Activated T-cell treated with anti-CD3 and anti-CD28 coated beads for 48 hours (primary cell): Measurements from ENCODE around the gene COX6A1.

Experiments
- DNase-seq: peaks from one replicate; pipeline ENCODE4 v3.0.0-alpha.2; 2020; ENCODE audit warnings: low read depth

Gene COX6A1

DNA sequence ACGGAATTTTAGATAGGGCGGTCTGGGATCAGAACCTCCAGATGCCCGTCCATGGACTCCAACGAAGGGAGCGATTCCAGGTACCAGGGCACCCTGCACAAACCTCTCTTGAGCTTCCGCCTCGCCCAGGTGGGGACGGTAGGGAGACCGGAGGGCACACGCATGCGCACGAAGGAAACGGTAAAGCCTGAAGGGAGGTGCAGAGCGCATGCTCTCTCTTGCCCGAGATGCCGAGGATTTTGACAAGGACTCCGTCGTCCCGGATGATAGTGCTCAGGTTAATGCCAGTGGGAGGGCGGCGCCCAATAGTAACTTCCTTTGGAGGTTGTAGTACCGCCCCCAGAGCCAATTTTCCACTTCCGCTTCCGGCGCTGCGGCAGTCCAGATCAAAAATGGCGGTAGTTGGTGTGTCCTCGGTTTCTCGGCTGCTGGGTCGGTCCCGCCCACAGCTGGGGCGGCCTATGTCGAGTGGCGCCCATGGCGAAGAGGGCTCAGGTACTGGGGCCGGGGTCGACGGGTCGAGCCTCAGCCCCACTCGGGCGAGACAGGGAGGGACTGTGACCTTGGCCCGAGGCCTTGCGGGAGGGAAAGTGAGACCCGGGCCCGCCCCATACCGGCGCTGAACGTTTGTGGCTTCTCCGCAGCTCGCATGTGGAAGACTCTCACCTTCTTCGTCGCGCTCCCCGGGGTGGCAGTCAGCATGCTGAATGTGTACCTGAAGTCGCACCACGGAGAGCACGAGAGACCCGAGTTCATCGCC is at the start of gene COX6A1:
Gene COX6A1, plus strand, starts transcription at position 379 of the 760 bp plus-strand sequence. Its CDS starts 14 bp downstream, at position 393.
- DNase-seq: peak; percentile 96

DNA sequence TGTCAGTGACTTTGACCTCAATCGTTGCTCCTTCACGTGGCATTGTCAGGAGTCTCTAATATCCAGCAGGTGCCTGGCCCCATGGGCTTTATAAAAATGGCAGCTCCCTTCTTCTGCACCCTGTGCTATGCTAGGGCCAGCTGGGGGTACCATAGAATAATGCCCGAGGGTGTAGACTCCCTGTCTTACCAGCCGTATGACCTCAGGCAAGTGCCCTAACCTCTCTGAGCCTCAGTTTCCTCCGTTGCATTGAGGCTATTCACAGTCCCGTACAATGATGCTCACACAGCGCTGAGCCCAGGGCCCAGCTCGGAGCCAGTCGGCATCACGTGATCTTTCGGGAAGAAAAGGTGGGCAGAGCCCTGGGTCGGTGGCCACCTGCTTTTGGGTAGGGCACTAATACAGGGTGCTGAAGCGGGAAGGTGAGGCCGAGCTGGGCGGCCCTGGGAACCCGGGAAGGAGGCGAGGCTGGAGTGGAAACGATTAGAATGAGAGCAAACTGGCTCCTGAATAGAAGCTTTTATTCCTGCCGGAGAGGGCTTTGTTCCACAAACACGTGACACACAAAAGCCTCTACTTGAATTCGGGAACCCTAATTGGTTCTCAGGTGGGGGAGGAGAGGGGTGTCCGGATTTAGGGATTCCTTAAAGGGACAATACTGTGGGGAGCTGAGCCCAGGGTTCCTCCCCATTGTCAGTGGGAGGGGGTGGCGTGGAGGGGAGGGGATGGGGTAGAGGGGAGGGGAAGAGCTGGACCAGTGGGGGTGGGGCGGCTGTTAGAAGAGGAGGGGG is 49.0 kb upstream of the COX6A1 start:
- DNase-seq: no peak

DNA sequence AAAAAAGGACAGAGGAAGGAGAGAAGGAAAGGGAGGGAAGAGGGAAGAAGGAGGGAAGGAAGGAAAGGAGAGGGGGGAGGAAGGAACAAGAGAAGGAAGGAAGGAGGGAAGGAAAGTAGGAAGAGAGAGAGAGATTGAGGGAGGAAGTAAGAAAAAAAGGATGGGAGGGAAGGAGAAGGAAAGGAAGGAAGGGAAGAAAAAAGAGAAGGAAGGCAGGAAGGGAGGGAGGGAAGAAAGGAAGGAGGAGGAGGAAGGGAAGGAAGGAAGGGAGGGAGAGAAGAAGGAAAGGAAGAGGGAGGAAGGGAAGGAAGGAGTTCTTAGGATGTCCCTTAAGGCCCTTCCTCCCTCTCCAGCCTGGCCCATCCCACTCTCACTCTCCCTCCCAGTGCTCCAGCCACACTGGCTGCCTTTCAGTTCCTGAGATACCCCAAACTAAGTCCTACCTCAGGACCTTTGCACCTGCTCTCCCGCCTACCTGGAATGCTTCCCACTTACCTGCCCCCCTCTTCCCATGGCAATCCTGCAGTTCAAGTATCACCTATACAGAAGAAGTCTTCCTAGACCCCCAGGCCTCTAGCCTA is 47.3 kb upstream of the COX6A1 start:
- DNase-seq: no peak

DNA sequence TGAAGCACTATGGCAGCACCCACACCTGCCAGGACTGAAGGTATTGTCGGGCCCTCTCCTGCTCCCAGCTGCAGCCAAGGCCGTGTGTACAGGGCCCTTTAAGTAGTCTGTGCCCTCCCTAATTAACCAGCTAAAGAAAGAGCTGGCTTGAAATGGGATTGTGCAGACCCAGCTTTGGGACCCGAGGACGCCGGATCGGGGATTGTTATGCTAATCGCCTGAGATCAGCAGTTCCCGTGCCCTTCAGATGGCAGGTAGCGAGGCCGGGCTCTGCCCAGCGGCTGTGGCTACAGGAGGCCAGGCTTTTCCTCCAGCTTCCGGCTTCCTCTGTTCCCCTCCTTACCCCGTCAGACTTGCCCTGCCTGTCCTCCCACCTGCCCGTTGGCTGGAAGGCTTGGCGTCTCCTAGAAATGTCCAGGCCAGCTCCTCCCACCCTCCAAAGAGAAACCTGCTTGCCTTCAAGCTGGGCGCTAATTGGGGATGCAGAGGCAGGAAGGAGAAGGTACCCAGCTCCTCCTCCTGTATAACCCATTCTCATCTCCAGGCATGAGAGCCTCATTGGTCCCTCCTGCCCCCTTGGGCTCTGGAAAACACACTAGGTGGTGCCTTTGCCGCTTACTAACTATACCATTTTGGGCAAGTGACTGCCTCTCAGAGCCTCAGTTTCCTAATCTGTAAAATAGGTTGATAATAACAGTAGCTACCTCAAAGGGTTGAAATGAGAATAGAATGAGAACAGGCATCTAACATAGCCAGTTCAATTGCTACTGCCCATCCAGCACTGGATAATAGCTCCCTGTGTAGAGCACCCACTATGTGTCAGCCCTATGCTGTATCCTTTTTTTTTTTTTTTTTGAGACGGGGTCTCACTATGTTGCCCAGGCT is 43.2 kb upstream of the COX6A1 start:
- DNase-seq: no peak

GRCh38 chr12:120397824-120398540 is 39.9 kb upstream of the COX6A1 start:
- no peak for DNase-seq

GRCh38 chr12:120399531-120399930 is 38.4 kb upstream of the COX6A1 start:
- DNase-seq: peak; percentile 2

DNA sequence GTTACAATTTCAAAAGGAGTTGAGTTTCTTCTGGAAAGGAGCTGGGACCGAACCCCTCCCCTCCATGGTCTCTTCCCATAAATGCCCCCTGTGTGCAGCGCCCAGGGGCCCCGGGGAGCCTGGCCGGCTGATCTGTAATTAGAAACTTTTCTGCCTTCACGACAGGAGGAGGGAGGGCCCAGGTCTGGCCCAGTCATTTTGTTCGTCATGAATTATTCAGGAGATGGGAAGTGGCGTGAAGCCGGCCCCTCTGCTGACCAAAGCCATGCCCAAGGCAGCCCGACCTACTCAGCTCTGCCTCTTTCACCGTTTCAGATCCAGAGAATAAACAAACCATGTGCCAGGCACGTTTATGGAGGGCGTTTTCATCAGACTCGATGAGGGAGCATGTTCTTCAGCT is 35.7 kb upstream of the COX6A1 start:
- no peak for DNase-seq

DNA sequence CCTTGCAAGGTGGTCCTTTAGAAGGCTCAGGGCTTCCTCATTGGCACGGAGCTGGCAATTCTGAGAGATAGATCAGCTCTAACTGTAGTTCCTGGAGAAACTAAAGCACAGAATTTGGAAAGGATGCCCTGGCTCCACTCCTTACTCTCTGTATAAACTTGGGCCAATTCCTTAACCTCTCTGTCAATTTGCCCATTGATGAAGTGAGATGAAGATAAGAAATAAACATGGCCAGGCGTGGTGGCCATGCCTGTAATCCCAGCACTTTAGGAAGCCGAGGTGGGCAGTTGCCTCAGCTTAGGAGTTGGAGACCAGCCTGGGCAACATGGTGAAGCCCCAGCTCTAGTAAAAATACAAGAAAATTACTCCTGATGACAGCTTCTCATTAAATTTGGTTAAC is 34.0 kb upstream of the COX6A1 start:
- no peak for DNase-seq

DNA sequence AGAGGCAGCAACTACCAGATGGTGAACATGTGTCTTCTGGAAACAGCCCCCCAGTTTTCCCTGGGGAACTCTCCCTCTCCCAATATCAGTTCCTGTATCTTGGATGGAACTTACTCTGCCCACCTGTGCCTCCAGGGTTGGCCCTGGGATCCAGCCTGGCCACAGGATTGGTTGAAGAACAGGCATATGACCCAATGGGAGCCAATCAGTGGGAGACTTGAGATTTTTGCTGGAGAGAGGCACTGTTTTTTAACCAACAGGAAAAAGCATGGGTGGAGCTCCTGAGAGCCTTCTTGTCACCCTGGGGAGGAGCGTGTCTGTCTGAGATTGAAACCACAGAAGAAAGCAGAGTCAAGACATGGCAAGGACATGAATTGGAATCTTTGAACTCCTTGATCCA is 33.6 kb upstream of the COX6A1 start:
- DNase-seq: no peak

DNA sequence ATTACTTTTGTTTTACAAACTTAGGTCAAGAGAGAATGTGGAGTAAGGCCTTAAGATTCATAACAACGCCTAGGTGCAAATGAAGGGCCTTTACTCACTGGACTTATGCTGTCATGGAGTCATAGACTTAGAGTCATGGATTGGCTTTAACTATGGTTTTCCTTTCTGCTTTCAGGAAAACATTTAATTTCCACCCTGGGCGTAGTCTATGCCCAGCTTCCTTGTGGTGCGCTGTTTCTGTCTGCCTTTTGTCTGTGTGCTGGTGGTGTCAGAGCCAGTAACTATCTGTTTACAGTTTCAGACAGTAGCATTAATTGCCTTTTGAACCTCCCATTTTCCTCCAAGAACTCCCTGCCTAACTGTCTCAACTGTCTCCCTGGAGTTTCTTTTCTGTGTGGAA is 31.8 kb upstream of the COX6A1 start:
- no peak for DNase-seq

DNA sequence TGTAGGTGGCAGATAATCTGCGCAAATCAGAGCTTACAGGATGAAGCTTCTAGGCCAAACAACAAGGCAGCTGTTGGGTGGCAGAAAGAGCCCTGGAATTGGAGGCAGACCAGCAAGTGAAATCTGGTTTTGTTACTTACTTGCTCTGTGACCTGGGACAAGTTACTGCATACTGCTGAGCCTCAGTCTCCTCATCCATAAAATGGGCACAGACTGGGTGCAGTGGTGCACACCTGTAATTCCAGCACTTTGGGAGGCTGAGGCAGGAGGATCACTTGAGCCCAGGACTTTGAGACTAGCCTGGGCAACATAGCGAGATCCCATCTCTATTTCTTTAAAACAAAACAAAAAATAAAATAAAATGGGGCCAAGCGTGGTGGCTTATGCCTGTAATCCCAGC is 31.4 kb upstream of the COX6A1 start:
- no peak for DNase-seq

- DNase-seq: no peak
Measured at GRCh38 chr12:120408771-120409170, 29.1 kb upstream of the COX6A1 start.

DNA sequence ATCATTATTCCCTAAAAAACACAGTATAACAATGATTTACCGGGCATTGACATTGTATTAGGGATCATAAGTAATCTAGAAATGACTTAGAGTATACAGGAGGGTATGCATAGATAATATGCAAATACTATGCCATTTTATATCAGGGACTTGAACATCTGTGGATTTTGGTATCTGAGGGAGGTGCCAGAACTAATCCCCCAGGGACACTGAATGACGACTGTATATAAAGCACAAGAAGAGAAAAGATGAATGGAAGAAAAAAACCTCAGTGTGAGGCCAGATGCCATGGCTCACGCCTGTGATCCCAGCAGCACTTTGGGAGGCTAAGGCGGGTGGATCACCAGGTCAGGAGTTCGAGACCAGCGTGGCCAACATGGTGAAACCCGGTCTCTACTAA is 25.5 kb upstream of the COX6A1 start:
- DNase-seq: no peak

DNA sequence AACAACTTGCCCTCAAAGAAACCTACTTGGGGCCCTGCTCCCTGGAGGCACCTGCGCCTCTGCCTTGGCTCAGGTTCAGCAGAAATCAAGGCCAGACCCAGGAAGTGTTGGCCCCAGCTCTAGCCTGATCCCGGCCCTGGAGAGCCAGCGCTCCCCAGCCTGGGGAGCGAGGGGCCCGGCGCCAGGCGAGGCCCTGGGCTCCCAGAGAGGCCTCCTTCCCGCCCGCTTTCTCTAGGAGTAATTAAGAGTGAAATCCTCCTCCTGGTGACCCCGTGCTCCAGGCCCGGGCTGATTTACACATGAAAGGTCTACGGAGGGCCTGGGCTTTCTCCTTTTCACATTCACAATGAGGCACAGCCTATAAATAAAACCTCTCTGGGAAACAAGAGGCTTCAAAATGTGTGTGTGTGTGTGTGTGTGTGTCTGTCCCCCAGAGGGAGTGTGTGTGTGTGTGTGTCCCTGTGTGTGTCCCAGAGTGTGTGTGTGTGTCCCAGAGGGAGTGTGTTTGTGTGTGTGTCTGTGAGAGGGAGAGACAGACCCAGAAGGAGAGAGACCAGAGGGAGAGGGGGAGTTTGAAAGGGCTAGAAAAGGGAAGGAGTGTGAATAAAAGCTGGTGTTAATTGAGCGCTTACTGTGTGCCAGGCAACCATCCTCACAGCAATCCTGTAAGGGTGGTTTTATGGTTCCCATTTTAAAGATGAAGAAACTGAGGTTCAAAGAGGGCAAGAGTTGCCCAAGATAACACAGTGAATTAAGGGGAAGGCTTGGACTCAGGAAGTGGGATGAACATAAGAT is 23.8 kb upstream of the COX6A1 start:
- no peak for DNase-seq

GRCh38 chr12:120416490-120417216 is 21.3 kb upstream of the COX6A1 start:
- DNase-seq: no peak

GRCh38 chr12:120417917-120418580 is 19.9 kb upstream of the COX6A1 start:
- DNase-seq: no peak

DNA sequence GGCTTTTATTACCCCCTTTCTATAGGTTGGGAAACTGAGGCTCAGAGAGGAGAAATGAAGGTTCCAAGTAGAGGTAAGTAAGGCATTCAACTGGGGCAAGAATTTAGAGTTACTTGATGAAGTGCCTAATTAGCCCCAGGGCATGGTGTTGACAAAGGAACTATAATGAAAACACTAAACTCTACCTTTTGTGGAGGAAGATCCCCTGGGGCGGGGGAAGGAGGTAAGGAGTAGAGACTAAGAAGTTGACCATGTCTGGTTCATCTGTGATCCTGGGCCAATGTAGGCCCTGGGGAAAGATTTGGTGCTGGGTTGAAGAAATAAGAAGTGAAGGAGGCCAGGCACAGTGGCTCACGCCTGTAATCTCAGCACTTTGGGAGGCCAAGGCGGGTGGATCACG is 16.2 kb upstream of the COX6A1 start:
- no peak for DNase-seq

DNA sequence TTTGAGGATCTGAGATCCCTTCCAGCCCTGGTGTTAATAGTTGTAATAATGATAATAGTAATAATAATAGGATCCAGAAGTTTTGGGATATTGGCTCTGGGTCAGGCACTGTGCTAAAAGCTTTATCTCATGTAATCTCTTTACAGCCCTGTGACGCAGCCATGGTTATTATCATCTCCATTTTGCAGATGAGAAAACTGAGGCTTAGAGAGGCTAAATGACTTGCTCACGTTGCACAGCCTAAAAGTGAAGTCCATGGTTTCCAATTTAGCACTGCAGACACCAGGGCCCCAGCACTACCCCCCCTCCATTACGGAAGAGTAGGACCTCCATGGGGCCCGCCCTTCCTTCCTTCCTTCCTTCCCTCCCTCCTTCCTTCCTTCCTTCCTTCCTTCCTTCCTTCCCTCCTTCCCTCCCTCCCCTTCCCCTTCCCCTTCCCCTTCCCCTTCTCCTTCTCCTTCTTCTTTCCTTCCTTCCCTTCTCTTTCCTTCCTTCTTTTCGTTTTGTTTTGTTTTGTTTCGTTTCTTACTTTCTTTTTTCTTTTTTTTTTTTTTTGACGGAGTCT is 14.9 kb upstream of the COX6A1 start:
- DNase-seq: no peak

DNA sequence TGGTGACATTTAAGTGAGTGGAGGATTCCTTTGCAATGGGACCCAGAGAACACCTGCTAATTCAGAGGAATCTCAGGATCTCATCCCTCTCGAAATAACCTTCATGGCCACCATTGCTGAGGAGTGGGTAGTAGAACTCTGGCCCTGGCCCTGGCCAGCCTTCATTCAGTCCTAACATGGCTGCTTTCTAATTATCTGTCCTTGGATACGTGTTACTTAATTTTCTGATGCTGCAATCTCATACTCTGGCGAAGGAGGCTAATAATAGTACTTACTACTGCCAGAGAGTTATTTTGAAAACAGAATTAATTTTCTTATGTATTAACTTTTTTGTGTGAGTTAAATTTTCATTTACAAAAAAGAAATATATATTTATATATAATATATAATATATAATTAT is 12.1 kb upstream of the COX6A1 start:
- DNase-seq: no peak
